ENCODE data around the gene VAV2. TPM values are rescaled to one million over a fixed set of nuclear protein-coding genes. Genes with fewer than 3 reads are reported as not detected.
A peak's percentile ranks its signal among the peaks of the same experiment; 100 is the strongest.

Gene VAV2
- total and polyA plus RNA-seq, 2 experiments from 2014 or later: 10.8 to 15.3 TPM

DNA sequence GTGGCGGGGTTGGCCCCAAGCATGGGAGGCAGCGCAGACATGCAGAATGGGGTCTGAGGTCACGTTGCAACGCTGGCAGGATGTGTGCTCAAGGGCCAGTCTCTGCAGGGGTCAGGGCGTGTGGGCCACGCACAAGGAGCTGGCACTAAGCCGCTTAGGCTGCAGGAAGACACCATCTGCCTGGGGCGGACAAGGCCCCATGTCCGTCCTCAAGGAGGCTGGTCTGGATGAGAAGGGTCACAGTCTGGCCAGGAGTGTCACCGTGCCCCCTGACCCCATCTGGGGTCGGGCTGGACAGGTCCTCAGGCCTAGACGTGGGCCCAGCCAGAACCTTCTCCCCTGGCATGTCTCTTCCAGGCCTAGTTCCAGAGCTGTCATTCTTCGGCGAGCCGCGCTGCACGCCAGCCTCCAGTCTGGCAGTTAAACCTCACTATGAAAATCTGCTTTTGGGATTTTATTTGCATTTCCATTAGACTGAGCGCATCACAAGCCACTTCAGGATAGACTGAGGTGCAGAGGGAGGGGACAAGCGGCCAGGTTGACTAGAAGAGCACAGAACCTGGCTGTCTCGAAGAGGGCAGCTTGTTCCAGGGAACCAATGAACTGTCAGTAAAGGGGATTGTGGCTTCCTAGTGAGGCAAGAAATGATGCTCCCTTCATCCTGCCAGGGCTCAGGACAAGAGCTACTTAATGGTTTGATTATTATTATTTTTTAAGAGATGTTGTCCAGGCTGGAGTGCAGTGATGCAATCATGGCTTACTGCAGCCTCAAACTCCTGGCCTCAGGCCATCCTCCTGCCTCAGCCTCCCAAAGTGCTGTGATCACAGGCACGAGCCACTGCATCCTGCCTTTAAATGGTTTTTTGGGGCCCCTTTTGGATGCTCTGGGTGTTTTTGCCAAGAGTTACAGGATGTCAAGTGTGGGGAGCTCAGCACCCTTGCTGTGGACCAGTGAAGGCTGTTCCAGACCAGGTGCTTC lies 37.4 kb upstream of the VAV2 start:
- no peak for DNase-seq (ENCODE audit: low read depth in 1 of 2, low spot score in 1 of 2)
- H3K36me3 ChIP-seq: peaks cover 22% of the 10 kb centered on the region
- no peaks in the 10 kb centered on the region for H3K4me1 ChIP-seq (ENCODE audit: low read depth)
- peak overlapping the region; percentile 48 for H3K27ac ChIP-seq
- no peak overlapping the region for H3K4me3 ChIP-seq
- H3K27me3 ChIP-seq: no peaks in the 10 kb centered on the region
- no peaks in the 10 kb centered on the region for H3K9me3 ChIP-seq (ENCODE audit: low read depth)
- no peak for TF ChIP-seq CTCF (IDR thresholded peaks at IDR 0.05; ENCODE audit: low read depth, low read length)

DNA sequence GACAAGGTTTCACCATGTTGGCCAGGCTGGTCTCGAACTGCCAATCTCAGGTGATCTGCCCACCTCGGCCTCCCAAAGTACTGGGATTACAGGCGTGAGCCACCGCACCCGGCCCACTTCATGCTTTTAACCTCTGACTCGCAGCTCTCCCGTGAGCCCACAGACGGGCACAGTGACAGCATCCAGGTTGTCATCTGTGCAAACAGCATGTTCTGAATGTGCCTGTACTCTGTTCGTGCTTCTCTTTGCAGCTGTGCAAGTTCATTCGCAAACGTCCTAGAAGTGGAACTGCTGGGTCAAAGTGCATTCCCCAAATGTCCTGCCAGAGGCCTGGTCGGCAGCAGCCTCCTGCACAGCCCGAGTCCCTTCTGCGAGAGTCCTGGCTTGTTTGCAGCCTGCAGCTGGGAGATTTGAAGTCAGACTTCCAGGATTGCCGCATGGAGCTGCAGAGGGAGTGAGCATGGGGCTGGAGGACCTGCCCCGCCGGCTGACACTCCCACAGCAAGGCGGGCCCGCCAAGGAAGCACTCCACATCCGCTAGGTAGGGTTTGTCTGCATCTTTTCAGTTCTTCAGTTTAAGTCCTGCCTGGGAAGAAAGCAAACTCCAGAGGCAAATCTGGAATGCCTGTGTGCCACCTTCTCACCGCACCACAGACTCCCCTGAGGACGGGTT lies 36.6 kb upstream of the VAV2 start:
- DNase-seq (ENCODE audit: low read depth in 1 of 2, low spot score in 1 of 2): no peak
- Histone ChIP-seq H3K4me1 (ENCODE audit: low read depth) (no peaks in the 10 kb centered on the region), H3K36me3 (peaks cover 18% of the 10 kb centered on the region), H3K9me3 (ENCODE audit: low read depth) (no peaks in the 10 kb centered on the region), H3K27me3 (no peaks in the 10 kb centered on the region), H3K4me3 (no peak overlapping the region), H3K27ac (peak overlapping the region; percentile 48)
- no peak for TF ChIP-seq CTCF (IDR thresholded peaks at IDR 0.05; ENCODE audit: low read depth, low read length)

- Histone ChIP-seq H3K9me3 (ENCODE audit: low read depth) (no peaks in the 10 kb centered on the region), H3K36me3 (peaks cover 11% of the 10 kb centered on the region), H3K27me3 (no peaks in the 10 kb centered on the region), H3K4me1 (ENCODE audit: low read depth) (no peaks in the 10 kb centered on the region), H3K4me3 (no peak overlapping the region), H3K27ac (no peak overlapping the region)
- TF ChIP-seq CTCF (IDR thresholded peaks at IDR 0.05; ENCODE audit: low read depth, low read length): no peak
- DNase-seq (ENCODE audit: low read depth in 1 of 2, low spot score in 1 of 2): no peak
These were observed 36.0 kb upstream of the VAV2 start for GRCh38 chr9:134028076-134028475.

- Histone ChIP-seq H3K36me3 (peaks cover 9% of the 10 kb centered on the region), H3K27ac (no peak overlapping the region), H3K9me3 (ENCODE audit: low read depth) (no peaks in the 10 kb centered on the region), H3K27me3 (no peaks in the 10 kb centered on the region), H3K4me3 (no peak overlapping the region), H3K4me1 (ENCODE audit: low read depth) (no peaks in the 10 kb centered on the region)
- TF ChIP-seq CTCF (IDR thresholded peaks at IDR 0.05; ENCODE audit: low read depth, low read length): no peak
- DNase-seq (ENCODE audit: low read depth in 1 of 2, low spot score in 1 of 2): no peak
These were observed 35.4 kb upstream of the VAV2 start for GRCh38 chr9:134027561-134027960.

- Histone ChIP-seq H3K9me3 (ENCODE audit: low read depth) (no peaks in the 10 kb centered on the region), H3K36me3 (peaks cover 7% of the 10 kb centered on the region), H3K27me3 (no peaks in the 10 kb centered on the region), H3K27ac (no peak overlapping the region), H3K4me3 (no peak overlapping the region), H3K4me1 (ENCODE audit: low read depth) (no peaks in the 10 kb centered on the region)
- no peak for DNase-seq (ENCODE audit: low read depth in 1 of 2, low spot score in 1 of 2)
- no peak for TF ChIP-seq CTCF (IDR thresholded peaks at IDR 0.05; ENCODE audit: low read depth, low read length)
These were observed 34.9 kb upstream of the VAV2 start for GRCh38 chr9:134026981-134027380.

All from cardiac muscle cell (in vitro differentiated cells and primary cell).